ENCODE results near the gene RNF39.

GRCh38 chr6:30116724-30117123 is 41.2 kb upstream of the RNF39 start:
- TF ChIP-seq TAF1 (IDR thresholded peaks at IDR 0.05; ENCODE audit: borderline replicate concordance, low read depth, low read length) (no peak), POLR2A (IDR thresholded peaks at IDR 0.05; ENCODE audit: low read depth, low read length) (no peak), POLR2AphosphoS5 (IDR thresholded peaks at IDR 0.05; ENCODE audit: low read depth, low read length) (no peak)

Measured in GM12892 (cell line).